MCF 10A (cell line): ENCODE measurements around the gene CTDSP2. TPM values are rescaled to one million over a fixed set of nuclear protein-coding genes. Genes with fewer than 3 reads are reported as not detected.
"Not testable (repeated sequence)": the region's sequence is repeated elsewhere in the genome, so short reads cannot be mapped to it uniquely, and the experiment has no call there.

Experiments
- BruUV-seq: library from RNA; stranded (reverse); fragments of 400-500 nt; replicated peaks from 2 replicates; lab custom pipeline; 2021; lab: Mats Ljungman, UMichigan
- CTCF ChIA-PET: fragments of 300-600 bp; sonication (Branson Sonifier 250); formaldehyde crosslinking; extraction: SDS; loops from one replicate; lab custom pipeline; 2021; ENCODE audit warnings: antibody characterized with exemption, inconsistent platforms; lab: Yijun Ruan, JAX
- POLR2A ChIA-PET: fragments of 300-600, 350-650 bp; sonication (Branson Sonifier 250); formaldehyde crosslinking; extraction: SDS; loops from one replicate; lab custom pipeline; 2020; ENCODE audit warnings: antibody characterized with exemption, inconsistent platforms; lab: Yijun Ruan, JAX
- DNase-seq: peaks from one replicate; pipeline ENCODE4 v3.0.0-alpha.2; 2018; ENCODE audit not compliant: unreplicated experiment
- H3K27ac Mint-ChIP-seq: one replicate; pipeline ENCODE4 v1.8.0; 2022; ENCODE audit warnings: mild to moderate bottlenecking, low read depth, mixed read lengths; ENCODE audit not compliant: unreplicated experiment
- H3K27me3 Mint-ChIP-seq: one replicate; pipeline ENCODE4 v1.8.0; 2022; ENCODE audit warnings: mixed read lengths; ENCODE audit not compliant: insufficient read depth, unreplicated experiment
- H3K36me3 Mint-ChIP-seq: one replicate; pipeline ENCODE4 v1.8.0; 2022; ENCODE audit warnings: mild to moderate bottlenecking, moderate library complexity, mixed read lengths; ENCODE audit not compliant: insufficient read depth, unreplicated experiment
- H3K4me1 Mint-ChIP-seq: one replicate; pipeline ENCODE4 v1.8.0; 2022; ENCODE audit warnings: mixed read lengths; ENCODE audit not compliant: insufficient read depth, unreplicated experiment
- H3K4me3 Mint-ChIP-seq: one replicate; pipeline ENCODE4 v1.8.0; 2022; ENCODE audit warnings: mild to moderate bottlenecking, moderate library complexity, mixed read lengths; ENCODE audit not compliant: unreplicated experiment
- H3K9me3 Mint-ChIP-seq: one replicate; pipeline ENCODE4 v1.8.0; 2022; ENCODE audit warnings: mixed read lengths; ENCODE audit not compliant: unreplicated experiment
- CTCF ChIP-seq: fragments of 200-600 bp; IDR thresholded peaks from one replicate; pipeline ENCODE4 v1.8.0; 2022; ENCODE audit warnings: antibody characterized with exemption, mild to moderate bottlenecking; ENCODE audit not compliant: unreplicated experiment
- intact Hi-C: fragments of 100-400 bp; cut with micrococcal nuclease; formaldehyde crosslinking; loops from 2 replicates; pipeline ENCODE4 v1.14.1; 2022
- total RNA-seq: library from RNA; stranded (reverse); gene quantifications from 2 replicates; pipeline ENCODE4 v1.2.3, GENCODE V29; 2022

CTDSP2 gene
- total RNA-seq, 1 experiment from 2014 or later = 73.4 TPM

- no TSS peak for BruUV-seq
- no peak for TF ChIP-seq CTCF
- ChIA-PET CTCF (interaction anchor here (0.6 to 1.8 kb wide), 4 partner anchors 22 to 80 kb away, joined by 3 to 8 read pairs (median 3); no protein-coding TSS in a partner anchor), POLR2A (interaction anchor here (0.6 to 2.2 kb wide), 4 partner anchors 8 to 343 kb away, joined by 3 to 17 read pairs (median 4); no protein-coding TSS in a partner anchor)
- no peak overlapping the region for H3K4me3 Mint-ChIP-seq
- H3K27me3 Mint-ChIP-seq = no peaks in the 10 kb centered on the region
- H3K27ac Mint-ChIP-seq = no peak overlapping the region
- DNase-seq = no peak
- H3K36me3 Mint-ChIP-seq = no peaks in the 10 kb centered on the region
- intact Hi-C loops = no loop called here
- no peaks in the 10 kb centered on the region for H3K9me3 Mint-ChIP-seq
- H3K4me1 Mint-ChIP-seq = peaks cover 11% of the 10 kb centered on the region
These were observed 34.9 kb upstream of the CTDSP2 start for GRCh38 chr12:57881475-57881874.

GRCh38 chr12:57881035-57881434, 34.5 kb upstream of the CTDSP2 start:
- H3K27me3 Mint-ChIP-seq, intact Hi-C loops, H3K36me3 Mint-ChIP-seq, H3K27ac Mint-ChIP-seq, BruUV-seq, DNase-seq, H3K4me3 Mint-ChIP-seq, H3K9me3 Mint-ChIP-seq, H3K4me1 Mint-ChIP-seq: not testable (repeated sequence)
- ChIA-PET POLR2A (interaction anchor here (0.9 to 2.2 kb wide), 6 partner anchors 9 to 37 kb away, joined by 3 to 17 read pairs (median 4); no protein-coding TSS in a partner anchor), CTCF (interaction anchor here (0.8 to 1.0 kb wide), 3 partner anchors 23 to 38 kb away, joined by 3 read pairs; no protein-coding TSS in a partner anchor)

- Mint-ChIP-seq H3K9me3 (no peaks in the 10 kb centered on the region), H3K27ac (no peak overlapping the region), H3K4me1 (peaks cover 7% of the 10 kb centered on the region), H3K27me3 (no peaks in the 10 kb centered on the region), H3K36me3 (no peaks in the 10 kb centered on the region), H3K4me3 (no peak overlapping the region)
- ChIA-PET CTCF (interaction anchor here (0.8 to 1.7 kb wide), 4 partner anchors 11 to 75 kb away, joined by 3 to 6 read pairs (median 3); no protein-coding TSS in a partner anchor), POLR2A (interaction anchor here (2.7 kb wide), 1 partner anchor 12 kb away, joined by 10 read pairs; no protein-coding TSS in a partner anchor)
- TF ChIP-seq CTCF = no peak
- no peak for DNase-seq
- intact Hi-C loops = no loop called here
- no TSS peak for BruUV-seq
These were observed 31.3 kb upstream of the CTDSP2 start for GRCh38 chr12:57877876-57878275.

GRCh38 chr12:57875753-57876547, 29.4 kb upstream of the CTDSP2 start:
- ChIA-PET CTCF (interaction anchor here (0.6 to 1.1 kb wide), 2 partner anchors 30 to 693 kb away, joined by 3 read pairs; no protein-coding TSS in a partner anchor), POLR2A (interaction anchor here (2.8 to 3.0 kb wide), 2 partner anchors 11 kb away, joined by 7 to 16 read pairs; no protein-coding TSS in a partner anchor)
- TF ChIP-seq CTCF = no peak
- no peak overlapping the region for H3K4me3 Mint-ChIP-seq
- H3K9me3 Mint-ChIP-seq = no peaks in the 10 kb centered on the region
- H3K27ac Mint-ChIP-seq = no peak overlapping the region
- H3K4me1 Mint-ChIP-seq = no peaks in the 10 kb centered on the region
- H3K27me3 Mint-ChIP-seq = no peaks in the 10 kb centered on the region
- intact Hi-C loops = no loop called here
- H3K36me3 Mint-ChIP-seq = no peaks in the 10 kb centered on the region
- no TSS peak for BruUV-seq
- DNase-seq = no peak
